ENCODE measurements around the gene STK10.

Gene STK10

GRCh38 chr5:172224996-172225395, 37.0 kb upstream of the STK10 start:
- DNase-seq (ENCODE audit: extremely low spot score) = no peak
- no peak for TF ChIP-seq L3MBTL2 (conservative IDR thresholded peaks at IDR 0.05)
- no peak for TF ChIP-seq SUZ12 (IDR thresholded peaks at IDR 0.05)
- TF ChIP-seq ZNF384 (IDR thresholded peaks at IDR 0.05) = no peak
- TF ChIP-seq NFRKB (IDR thresholded peaks at IDR 0.05) = no peak
- no peak for TF ChIP-seq BHLHE40 (IDR thresholded peaks at IDR 0.05; ENCODE audit: borderline replicate concordance)
- TF ChIP-seq FOXA1 (IDR thresholded peaks at IDR 0.05) = no peak
- TF ChIP-seq SP1 (IDR thresholded peaks at IDR 0.05) = no peak
- no peak for TF ChIP-seq TARDBP (IDR thresholded peaks at IDR 0.05)
- no peak for TF ChIP-seq FOXM1 (IDR thresholded peaks at IDR 0.05; ENCODE audit: borderline replicate concordance)
- no peak for TF ChIP-seq ARNT (IDR thresholded peaks at IDR 0.05)
- TF ChIP-seq HDGF (IDR thresholded peaks at IDR 0.05; ENCODE audit: borderline replicate concordance) = no peak
- no peak for TF ChIP-seq PKNOX1 (IDR thresholded peaks at IDR 0.05)
- TF ChIP-seq FOXK2 (IDR thresholded peaks at IDR 0.05) = no peak
- TF ChIP-seq CTBP1 (IDR thresholded peaks at IDR 0.05; ENCODE audit: borderline replicate concordance) = no peak
- TF ChIP-seq ELF4 (IDR thresholded peaks at IDR 0.05) = no peak
- no peak for TF ChIP-seq LEF1 (IDR thresholded peaks at IDR 0.05; ENCODE audit: borderline replicate concordance)
- ChIA-PET CTCF (no interaction called here), POLR2A (interaction anchor here (0.9 kb wide), 1 partner anchor 58 kb away, joined by 3 read pairs; no protein-coding TSS in a partner anchor)

GRCh38 chr5:172223901-172224873, 36.2 kb upstream of the STK10 start:
- no peak for TF ChIP-seq SUZ12 (IDR thresholded peaks at IDR 0.05)
- no peak for TF ChIP-seq PKNOX1 (IDR thresholded peaks at IDR 0.05)
- TF ChIP-seq L3MBTL2 (conservative IDR thresholded peaks at IDR 0.05) = no peak
- no peak for TF ChIP-seq FOXK2 (IDR thresholded peaks at IDR 0.05)
- TF ChIP-seq LEF1 (IDR thresholded peaks at IDR 0.05; ENCODE audit: borderline replicate concordance) = no peak
- no peak for TF ChIP-seq ZNF384 (IDR thresholded peaks at IDR 0.05)
- no peak for TF ChIP-seq FOXM1 (IDR thresholded peaks at IDR 0.05; ENCODE audit: borderline replicate concordance)
- TF ChIP-seq NFRKB (IDR thresholded peaks at IDR 0.05) = no peak
- no peak for TF ChIP-seq HDGF (IDR thresholded peaks at IDR 0.05; ENCODE audit: borderline replicate concordance)
- TF ChIP-seq CTBP1 (IDR thresholded peaks at IDR 0.05; ENCODE audit: borderline replicate concordance) = no peak
- TF ChIP-seq SP1 (IDR thresholded peaks at IDR 0.05) = no peak
- TF ChIP-seq ARNT (IDR thresholded peaks at IDR 0.05) = no peak
- no peak for TF ChIP-seq ELF4 (IDR thresholded peaks at IDR 0.05)
- TF ChIP-seq FOXA1 (IDR thresholded peaks at IDR 0.05) = no peak
- no peak for TF ChIP-seq BHLHE40 (IDR thresholded peaks at IDR 0.05; ENCODE audit: borderline replicate concordance)
- TF ChIP-seq TARDBP (IDR thresholded peaks at IDR 0.05) = no peak
- ChIA-PET POLR2A (interaction anchor here (0.9 kb wide), 1 partner anchor 59 kb away, joined by 3 read pairs; no protein-coding TSS in a partner anchor), CTCF (no interaction called here)
- DNase-seq (ENCODE audit: extremely low spot score) = no peak

GRCh38 chr5:172219296-172219695, 31.3 kb upstream of the STK10 start:
- CTCF ChIA-PET = no interaction called here

GRCh38 chr5:172216345-172216744, 28.3 kb upstream of the STK10 start:
- POLR2A ChIA-PET = no interaction called here

More at GRCh38 chr5:172219296-172219695, 31.3 kb upstream of the STK10 start:
- POLR2A ChIA-PET = no interaction called here
- no peak for TF ChIP-seq CTBP1 (IDR thresholded peaks at IDR 0.05; ENCODE audit: borderline replicate concordance)
- TF ChIP-seq FOXA1 (IDR thresholded peaks at IDR 0.05) = no peak
- TF ChIP-seq TARDBP (IDR thresholded peaks at IDR 0.05) = no peak
- no peak for TF ChIP-seq LEF1 (IDR thresholded peaks at IDR 0.05; ENCODE audit: borderline replicate concordance)
- TF ChIP-seq L3MBTL2 (conservative IDR thresholded peaks at IDR 0.05) = no peak
- no peak for DNase-seq (ENCODE audit: extremely low spot score)

GRCh38 chr5:172213126-172213525, 25.1 kb upstream of the STK10 start:
- no peak for TF ChIP-seq SUZ12 (IDR thresholded peaks at IDR 0.05)
- no peak for TF ChIP-seq ZNF384 (IDR thresholded peaks at IDR 0.05)
- TF ChIP-seq NFRKB (IDR thresholded peaks at IDR 0.05) = no peak
- no peak for TF ChIP-seq CTBP1 (IDR thresholded peaks at IDR 0.05; ENCODE audit: borderline replicate concordance)
- no peak for TF ChIP-seq FOXM1 (IDR thresholded peaks at IDR 0.05; ENCODE audit: borderline replicate concordance)
- no peak for TF ChIP-seq LEF1 (IDR thresholded peaks at IDR 0.05; ENCODE audit: borderline replicate concordance)
- CTCF ChIA-PET = no interaction called here
- DNase-seq (ENCODE audit: extremely low spot score) = no peak
- POLR2A ChIA-PET = no interaction called here

More at GRCh38 chr5:172216345-172216744, 28.3 kb upstream of the STK10 start:
- no peak for DNase-seq (ENCODE audit: extremely low spot score)
- no peak for TF ChIP-seq CTBP1 (IDR thresholded peaks at IDR 0.05; ENCODE audit: borderline replicate concordance)
- no peak for TF ChIP-seq L3MBTL2 (conservative IDR thresholded peaks at IDR 0.05)
- TF ChIP-seq SUZ12 (IDR thresholded peaks at IDR 0.05) = no peak
- 0 out of 2 replicates have a peak, but pooled peaks have one; percentile 32 for TF ChIP-seq ZNF384 (IDR thresholded peaks at IDR 0.05)
- CTCF ChIA-PET = no interaction called here

GRCh38 chr5:172211676-172212075, 23.7 kb upstream of the STK10 start:
- DNase-seq (ENCODE audit: extremely low spot score) = no peak
- no peak for TF ChIP-seq TARDBP (IDR thresholded peaks at IDR 0.05)
- TF ChIP-seq NFRKB (IDR thresholded peaks at IDR 0.05) = no peak
- no peak for TF ChIP-seq SUZ12 (IDR thresholded peaks at IDR 0.05)
- TF ChIP-seq PKNOX1 (IDR thresholded peaks at IDR 0.05) = no peak
- no peak for TF ChIP-seq LEF1 (IDR thresholded peaks at IDR 0.05; ENCODE audit: borderline replicate concordance)
- no peak for TF ChIP-seq FOXK2 (IDR thresholded peaks at IDR 0.05)
- no peak for TF ChIP-seq FOXA1 (IDR thresholded peaks at IDR 0.05)
- TF ChIP-seq SP1 (IDR thresholded peaks at IDR 0.05) = no peak
- no peak for TF ChIP-seq HDGF (IDR thresholded peaks at IDR 0.05; ENCODE audit: borderline replicate concordance)
- TF ChIP-seq L3MBTL2 (conservative IDR thresholded peaks at IDR 0.05) = no peak
- CTCF ChIA-PET = interaction anchor here (0.9 kb wide), 1 partner anchor 53 kb away, joined by 3 read pairs; no protein-coding TSS in a partner anchor
- POLR2A ChIA-PET = no interaction called here
